H9 (cell line): Measurements from ENCODE around the gene LRP1B. TPM values are rescaled to one million over a fixed set of nuclear protein-coding genes. Genes with fewer than 3 reads are reported as not detected.

ENCODE experiments used
- DNase-seq: peaks from one replicate; pipeline ENCODE4 v3.0.0-alpha.2; 2017
- H2AFZ ChIP-seq: one replicate; pipeline ENCODE4 v1.6.1; 2013; ENCODE audit warnings: mild to moderate bottlenecking, low read length, control low read depth, moderate library complexity
- H2AK5ac ChIP-seq: 2 replicates; pipeline ENCODE4 v1.6.1; 2013; ENCODE audit warnings: low read length, control low read depth, mixed read lengths; ENCODE audit not compliant: insufficient read length
- H2BK120ac ChIP-seq: one replicate; pipeline ENCODE4 v1.6.1; 2013; ENCODE audit warnings: low read depth, mild to moderate bottlenecking, low read length, control low read depth, inconsistent platforms; ENCODE audit not compliant: poor library complexity, severe bottlenecking
- H2BK12ac ChIP-seq: 2 replicates; pipeline ENCODE4 v1.6.1; 2013; ENCODE audit warnings: low read length, control low read depth, mixed read lengths, low read depth; ENCODE audit not compliant: insufficient read length
- H2BK15ac ChIP-seq: 2 replicates; pipeline ENCODE4 v1.6.1; 2013; ENCODE audit warnings: low read depth, low read length, control low read depth
- H2BK20ac ChIP-seq: one replicate; pipeline ENCODE4 v1.6.1; 2013; ENCODE audit warnings: low read depth, mild to moderate bottlenecking, low read length, control low read depth, inconsistent platforms; ENCODE audit not compliant: poor library complexity, severe bottlenecking
- H2BK5ac ChIP-seq: 2 replicates; pipeline ENCODE4 v1.6.1; 2013; ENCODE audit warnings: low read length, control low read depth, mixed read lengths; ENCODE audit not compliant: insufficient read length
- H3K14ac ChIP-seq: 2 replicates; pipeline ENCODE4 v1.6.1; 2013; ENCODE audit warnings: low read length, control low read depth; ENCODE audit not compliant: insufficient read depth
- H3K18ac ChIP-seq: 2 replicates; pipeline ENCODE4 v1.6.1; 2013; ENCODE audit warnings: low read depth, mild to moderate bottlenecking, mixed read lengths, low read length, control low read depth; ENCODE audit not compliant: insufficient read length
- H3K23ac ChIP-seq: 2 replicates; pipeline ENCODE4 v1.6.1; 2013; ENCODE audit warnings: low read length, control low read depth, mixed read lengths, low read depth; ENCODE audit not compliant: insufficient read length
- H3K23me2 ChIP-seq: 2 replicates; pipeline ENCODE4 v1.6.1; 2013; ENCODE audit warnings: low read depth, mild to moderate bottlenecking, mixed read lengths, low read length, control low read depth; ENCODE audit not compliant: insufficient read length, poor library complexity, severe bottlenecking
- H3K27ac ChIP-seq: 2 replicates; pipeline ENCODE4 v1.5.1; 2013; ENCODE audit warnings: low read length, control low read depth, mixed read lengths, low read depth; ENCODE audit not compliant: insufficient read length
- H3K27me3 ChIP-seq: 2 replicates; pipeline ENCODE4 v1.6.1; 2013; ENCODE audit warnings: low read length, control low read depth, inconsistent platforms; ENCODE audit not compliant: insufficient read depth
- H3K4ac ChIP-seq: 2 replicates; pipeline ENCODE4 v1.6.1; 2013; ENCODE audit warnings: low read depth, mild to moderate bottlenecking, control low read depth, inconsistent platforms, low read length, moderate library complexity
- H3K4me1 ChIP-seq: 2 replicates; pipeline ENCODE4 v1.6.1; 2013; ENCODE audit warnings: low read length, control low read depth, inconsistent platforms; ENCODE audit not compliant: insufficient read depth
- H3K4me2 ChIP-seq: 2 replicates; pipeline ENCODE4 v1.6.1; 2013; ENCODE audit warnings: low read length, control low read depth, mixed read lengths; ENCODE audit not compliant: insufficient read length, insufficient read depth
- H3K56ac ChIP-seq: 2 replicates; pipeline ENCODE4 v1.6.1; 2013; ENCODE audit warnings: low read depth, mild to moderate bottlenecking, mixed read lengths, low read length, control low read depth; ENCODE audit not compliant: insufficient read length
- H3K79me1 ChIP-seq: 2 replicates; pipeline ENCODE4 v1.6.1; 2013; ENCODE audit warnings: low read depth, mild to moderate bottlenecking, moderate library complexity, low read length, control low read depth, inconsistent platforms; ENCODE audit not compliant: insufficient read depth, poor library complexity, severe bottlenecking
- H3K79me2 ChIP-seq: 2 replicates; pipeline ENCODE4 v1.6.1; 2013; ENCODE audit warnings: low read length, control low read depth, inconsistent platforms; ENCODE audit not compliant: insufficient read depth
- H3K9ac ChIP-seq: 2 replicates; pipeline ENCODE4 v1.6.1; 2013; ENCODE audit warnings: low read length, control low read depth, mixed read lengths; ENCODE audit not compliant: insufficient read length; ENCODE audit errors: extremely low read depth
- H3K9me3 ChIP-seq: one replicate; pipeline ENCODE4 v1.6.1; 2013; ENCODE audit warnings: low read depth, low read length, inconsistent platforms; ENCODE audit not compliant: control insufficient read depth
- H3T11ph ChIP-seq: one replicate; pipeline ENCODE4 v1.6.1; 2013; ENCODE audit warnings: mild to moderate bottlenecking, low read length, control low read depth, inconsistent platforms
- H4K20me1 ChIP-seq: one replicate; pipeline ENCODE4 v1.6.1; 2013; ENCODE audit not compliant: control insufficient read depth, insufficient read length, insufficient read depth
- H4K5ac ChIP-seq: 2 replicates; pipeline ENCODE4 v1.6.1; 2013; ENCODE audit warnings: low read depth, mild to moderate bottlenecking, mixed read lengths, low read length, control low read depth; ENCODE audit not compliant: insufficient read length
- H4K8ac ChIP-seq: replicated peaks from 2 replicates; pipeline ENCODE4 v1.6.1; 2013; ENCODE audit warnings: low read length, control low read depth, mixed read lengths, low read depth; ENCODE audit not compliant: insufficient read length
- H4K91ac ChIP-seq: 2 replicates; pipeline ENCODE4 v1.6.1; 2013; ENCODE audit warnings: low read depth, mild to moderate bottlenecking, moderate library complexity, mixed read lengths, low read length, control low read depth; ENCODE audit not compliant: insufficient read length
- H3K27ac Mint-ChIP-seq, 3 experiments: 2 replicates in 2 of 3; 3 replicates in 1 of 3; pipeline ENCODE4 v1.8.0; 2020 to 2021; ENCODE audit warnings: mixed read lengths in 3 of 3, mild to moderate bottlenecking in 1 of 3, moderate library complexity in 1 of 3
- H3K27me3 Mint-ChIP-seq: 2 replicates; pipeline ENCODE4 v1.8.0; 2021; ENCODE audit warnings: low read depth, mild to moderate bottlenecking, moderate library complexity, mixed read lengths
- H3K36me3 Mint-ChIP-seq, 3 experiments: 2 replicates in 2 of 3; 3 replicates in 1 of 3; pipeline ENCODE4 v1.8.0; 2020 to 2021; ENCODE audit warnings: low read depth in 3 of 3, mixed read lengths in 3 of 3; ENCODE audit not compliant: insufficient read depth in 1 of 3
- H3K4me1 Mint-ChIP-seq, 2 experiments: 2 replicates each; pipeline ENCODE4 v1.8.0; 2020; ENCODE audit warnings: mixed read lengths in 2 of 2
- H3K4me3 Mint-ChIP-seq, 2 experiments: 2 replicates in 1 of 2; 3 replicates in 1 of 2; pipeline ENCODE4 v1.8.0; 2020 to 2021; ENCODE audit warnings: mild to moderate bottlenecking in 2 of 2, mixed read lengths in 2 of 2, moderate library complexity in 1 of 2
- H3K9me3 Mint-ChIP-seq, 2 experiments: 2 replicates in 1 of 2; 3 replicates in 1 of 2; pipeline ENCODE4 v1.8.0; 2020; ENCODE audit warnings: mild to moderate bottlenecking in 2 of 2, mixed read lengths in 2 of 2, moderate library complexity in 1 of 2
- CTCF ChIP-seq: fragments of 200-600 bp; sonication (generic); conservative IDR thresholded peaks from 3 replicates; pipeline ENCODE4 v1.8.0; 2021; ENCODE audit warnings: antibody characterized with exemption, mild to moderate bottlenecking
- WGBS: extraction: QIAGEN DNeasy Blood & Tissue Kit; methylation state at CpG from one replicate; pipeline ENCODE4 v1.1.7; 2013; ENCODE audit warnings: missing lambda C conversion rate, low lambda C conversion rate, mixed read lengths; ENCODE audit not compliant: insufficient read length; ENCODE audit errors: extremely low coverage; 5-methylcytosine and 5-hydroxymethylcytosine counted together
- total RNA-seq: library from RNA; stranded (reverse); gene quantifications from 2 replicates; pipeline ENCODE4 v1.2.1, GENCODE V29; 2021

The LRP1B gene
- total RNA-seq, 1 experiment from 2014 or later, result not detected

GRCh38 chr2:140734992-140735391 is 1395.8 kb downstream of the LRP1B start:
- H3K4me2 ChIP-seq, result no peak overlapping the region
- H3K27me3 ChIP-seq, result no peaks in the 10 kb centered on the region
- H3K56ac ChIP-seq, result no peak overlapping the region
- H3K79me2 ChIP-seq, result no peaks in the 10 kb centered on the region
- no peak overlapping the region for H3K9ac ChIP-seq
- H3K14ac ChIP-seq, result no peak overlapping the region
- no peak for TF ChIP-seq CTCF
- no peak overlapping the region for H4K91ac ChIP-seq
- H3K23me2 ChIP-seq, result no peaks in the 10 kb centered on the region
- peaks cover 0 to 3% of the 10 kb centered on the region in 2 experiments; a peak in 1 of 5 replicates for H3K9me3 Mint-ChIP-seq
- H2BK20ac ChIP-seq, result no peak overlapping the region
- peak overlapping the region in 1 of 3 experiments; percentile 1; a peak in 1 of 7 replicates for H3K27ac Mint-ChIP-seq
- H4K20me1 ChIP-seq, result no peaks in the 10 kb centered on the region
- no peak overlapping the region for H2AK5ac ChIP-seq
- H2AFZ ChIP-seq, result no peak overlapping the region
- no CpG with 5 or more reads among the region's 3 CpGs for whole genome bisulfite sequencing
- H3K9me3 ChIP-seq, result no peaks in the 10 kb centered on the region
- DNase-seq, result no peak
- no peak overlapping the region for H4K8ac ChIP-seq
- no peak overlapping the region for H3T11ph ChIP-seq
- no peak overlapping the region for H2BK120ac ChIP-seq
- H3K4me1 ChIP-seq, result no peaks in the 10 kb centered on the region
- no peaks in the 10 kb centered on the region for H3K27me3 Mint-ChIP-seq
- no peak overlapping the region for H3K18ac ChIP-seq
- H3K79me1 ChIP-seq, result no peaks in the 10 kb centered on the region
- no peak overlapping the region for H3K4me3 Mint-ChIP-seq
- no peak overlapping the region for H2BK12ac ChIP-seq
- no peaks in the 10 kb centered on the region for H3K4me1 Mint-ChIP-seq
- H3K36me3 Mint-ChIP-seq, result no peaks in the 10 kb centered on the region
- no peak overlapping the region for H3K27ac ChIP-seq
- no peak overlapping the region for H3K4ac ChIP-seq
- no peak overlapping the region for H4K5ac ChIP-seq
- H3K23ac ChIP-seq, result no peak overlapping the region
- no peak overlapping the region for H2BK5ac ChIP-seq
- no peak overlapping the region for H2BK15ac ChIP-seq
